ENCODE data around the gene AUNIP.
A peak's percentile ranks its signal among the peaks of the same experiment; 100 is the strongest.

Gene AUNIP

DNA sequence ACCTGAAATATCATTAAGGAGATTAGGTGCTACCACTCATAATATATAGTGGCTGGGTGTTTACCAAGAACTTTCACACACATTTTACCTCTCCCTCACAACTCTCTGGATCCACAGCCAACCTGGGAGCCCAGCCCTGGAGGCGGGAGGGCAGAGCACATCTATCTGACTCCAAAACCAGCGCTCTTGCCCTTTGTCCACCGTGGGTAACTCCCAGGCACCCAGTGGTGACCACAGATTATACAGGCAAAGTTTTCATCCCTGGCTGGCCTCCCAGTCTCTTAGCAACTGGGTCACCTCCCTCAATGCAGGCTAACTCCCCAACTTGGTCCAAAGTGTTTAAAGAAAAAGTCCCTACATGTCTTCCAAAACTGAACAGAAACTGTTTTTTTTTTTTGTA, 13.9 kb upstream of the AUNIP start:
- TF ChIP-seq, protein P1, sequence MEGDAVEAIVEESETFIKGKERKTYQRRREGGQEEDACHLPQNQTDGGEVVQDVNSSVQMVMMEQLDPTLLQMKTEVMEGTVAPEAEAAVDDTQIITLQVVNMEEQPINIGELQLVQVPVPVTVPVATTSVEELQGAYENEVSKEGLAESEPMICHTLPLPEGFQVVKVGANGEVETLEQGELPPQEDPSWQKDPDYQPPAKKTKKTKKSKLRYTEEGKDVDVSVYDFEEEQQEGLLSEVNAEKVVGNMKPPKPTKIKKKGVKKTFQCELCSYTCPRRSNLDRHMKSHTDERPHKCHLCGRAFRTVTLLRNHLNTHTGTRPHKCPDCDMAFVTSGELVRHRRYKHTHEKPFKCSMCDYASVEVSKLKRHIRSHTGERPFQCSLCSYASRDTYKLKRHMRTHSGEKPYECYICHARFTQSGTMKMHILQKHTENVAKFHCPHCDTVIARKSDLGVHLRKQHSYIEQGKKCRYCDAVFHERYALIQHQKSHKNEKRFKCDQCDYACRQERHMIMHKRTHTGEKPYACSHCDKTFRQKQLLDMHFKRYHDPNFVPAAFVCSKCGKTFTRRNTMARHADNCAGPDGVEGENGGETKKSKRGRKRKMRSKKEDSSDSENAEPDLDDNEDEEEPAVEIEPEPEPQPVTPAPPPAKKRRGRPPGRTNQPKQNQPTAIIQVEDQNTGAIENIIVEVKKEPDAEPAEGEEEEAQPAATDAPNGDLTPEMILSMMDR (IDR thresholded peaks at IDR 0.05) = no peak
- H3K27ac Mint-ChIP-seq = no peak overlapping the region
- H3K4me3 Mint-ChIP-seq = no peak overlapping the region
- H3K27me3 Mint-ChIP-seq (ENCODE audit: low read depth, poor library complexity) = peaks cover 13% of the 10 kb centered on the region
- H3K9me3 Mint-ChIP-seq = no peaks in the 10 kb centered on the region
- DNase-seq = no peak
- no peaks in the 10 kb centered on the region for H3K36me3 Mint-ChIP-seq (ENCODE audit: low read depth)
- peaks cover 46% of the 10 kb centered on the region for H3K4me1 Mint-ChIP-seq

DNA sequence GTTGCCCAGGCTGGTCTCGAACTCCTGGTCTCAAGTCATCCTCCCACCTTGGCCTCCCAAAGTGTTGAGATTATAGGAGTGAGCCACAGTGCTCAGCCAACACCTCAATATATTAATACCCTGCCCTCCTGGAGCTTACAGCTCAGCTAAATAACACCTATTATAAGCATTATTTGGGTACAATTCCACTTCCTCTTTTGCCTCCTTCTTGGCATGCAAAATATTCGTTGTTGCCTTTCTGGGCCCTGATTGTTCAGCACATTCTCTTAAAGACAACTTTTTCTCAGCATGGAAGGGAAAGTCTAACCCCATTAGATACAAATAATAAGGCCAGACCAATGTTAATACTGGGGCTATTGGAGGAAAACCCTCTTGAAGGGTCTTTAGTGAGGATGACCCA, 13.5 kb upstream of the AUNIP start:
- Mint-ChIP-seq H3K9me3 (no peaks in the 10 kb centered on the region), H3K4me3 (no peak overlapping the region), H3K4me1 (peaks cover 50% of the 10 kb centered on the region), H3K27ac (no peak overlapping the region), H3K36me3 (ENCODE audit: low read depth) (peaks cover under 1% of the 10 kb centered on the region), H3K27me3 (ENCODE audit: low read depth, poor library complexity) (peaks cover 11% of the 10 kb centered on the region)
- TF ChIP-seq, protein P1 (IDR thresholded peaks at IDR 0.05) = no peak
- no peak for DNase-seq

DNA sequence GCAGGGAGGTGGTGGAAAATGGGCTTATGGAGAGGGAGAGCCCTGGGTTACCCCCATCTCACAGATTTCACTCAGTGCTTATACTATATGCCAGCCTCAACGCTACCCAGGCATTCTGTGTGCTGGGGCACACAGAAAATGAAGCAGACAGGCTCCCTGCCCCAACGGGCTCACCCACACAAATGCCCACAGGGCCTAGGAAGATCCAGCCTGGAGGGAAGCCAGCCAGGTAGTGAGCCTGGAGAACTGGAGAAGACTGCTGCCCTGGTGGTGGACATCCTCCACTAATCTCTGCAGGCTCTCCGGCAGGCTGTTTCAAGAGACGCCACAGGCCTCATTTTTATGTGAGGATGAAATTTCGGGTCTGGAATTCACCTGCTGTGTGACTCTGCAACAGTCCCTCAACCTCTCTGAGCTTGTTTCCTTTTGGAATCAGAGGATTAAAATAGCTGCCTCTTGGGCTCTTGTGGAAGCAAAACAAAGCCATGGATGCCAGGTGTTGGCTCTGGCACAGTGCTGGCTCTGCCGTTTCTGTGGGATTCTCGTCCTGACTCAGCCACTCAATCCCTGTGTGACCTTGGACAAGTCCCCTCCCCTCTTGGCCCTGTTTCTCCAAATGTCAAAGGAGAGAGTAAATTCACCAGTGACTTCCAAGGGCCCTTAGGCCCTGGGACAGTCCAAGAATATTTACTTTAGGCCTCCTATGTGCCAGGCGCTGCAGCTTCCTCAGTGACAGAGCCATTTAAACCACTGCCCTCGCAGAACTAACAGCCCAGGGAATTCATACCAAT, 12.6 kb upstream of the AUNIP start:
- TF ChIP-seq, protein P1 (IDR thresholded peaks at IDR 0.05) = no peak
- Mint-ChIP-seq H3K9me3 (no peaks in the 10 kb centered on the region), H3K36me3 (ENCODE audit: low read depth) (peaks cover 6% of the 10 kb centered on the region), H3K4me1 (peaks cover 55% of the 10 kb centered on the region), H3K27me3 (ENCODE audit: low read depth, poor library complexity) (peaks cover 8% of the 10 kb centered on the region), H3K27ac (no peak overlapping the region), H3K4me3 (no peak overlapping the region)
- no peak for DNase-seq

DNA sequence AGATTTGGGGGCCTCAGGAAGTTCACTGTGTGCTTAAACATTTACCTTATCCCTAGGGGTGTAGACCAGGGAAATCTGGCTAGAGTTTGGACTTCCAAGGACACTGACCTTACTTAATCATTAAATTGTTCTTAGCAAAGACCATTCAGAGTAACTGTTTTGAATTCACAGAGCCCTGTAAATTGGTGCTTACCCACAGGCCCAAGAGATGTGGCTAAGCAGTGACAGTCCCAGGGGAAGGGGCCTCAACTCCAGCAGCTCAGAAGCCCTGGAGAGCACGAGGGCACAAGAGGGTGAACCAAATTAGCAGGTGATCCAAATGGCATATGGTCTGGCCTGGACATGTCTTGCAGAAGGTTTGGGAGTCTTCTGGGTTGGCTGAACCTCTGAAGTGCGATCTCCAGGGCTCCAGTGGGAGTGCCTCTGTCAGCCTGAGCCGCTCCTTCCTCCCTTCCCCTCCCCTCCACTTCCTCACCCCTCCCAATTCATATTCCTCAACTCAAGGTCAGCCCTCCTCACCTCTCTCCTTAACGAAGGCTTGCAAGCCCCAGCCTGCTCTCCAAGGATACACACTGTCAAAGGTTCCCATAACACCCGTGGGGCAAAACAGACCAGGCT, 11.9 kb upstream of the AUNIP start:
- Mint-ChIP-seq H3K27ac (no peak overlapping the region), H3K4me3 (no peak overlapping the region), H3K27me3 (ENCODE audit: low read depth, poor library complexity) (peaks cover 4% of the 10 kb centered on the region), H3K9me3 (no peaks in the 10 kb centered on the region), H3K36me3 (ENCODE audit: low read depth) (peaks cover 8% of the 10 kb centered on the region), H3K4me1 (peaks cover 50% of the 10 kb centered on the region)
- DNase-seq = no peak
- TF ChIP-seq, protein P1 (IDR thresholded peaks at IDR 0.05) = no peak

DNA sequence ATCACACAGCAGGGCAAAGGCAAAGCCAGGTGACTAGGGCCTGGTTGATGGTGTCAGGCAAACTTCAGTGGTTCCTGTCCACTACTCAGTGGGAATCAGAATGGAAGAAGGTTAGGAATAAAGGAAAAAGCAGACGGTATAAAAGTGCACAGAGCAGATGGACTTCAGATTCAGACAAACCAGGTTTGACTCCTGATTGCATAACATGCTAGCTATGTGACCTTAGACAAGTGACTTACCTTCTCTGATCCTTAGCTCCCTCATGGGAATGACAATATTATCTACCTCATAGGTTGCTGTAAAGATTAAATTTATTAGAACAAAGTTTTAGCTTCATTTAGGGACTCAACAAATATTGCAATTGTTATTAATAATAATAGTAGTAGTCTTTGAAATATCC, 11.4 kb upstream of the AUNIP start:
- Mint-ChIP-seq H3K9me3 (no peaks in the 10 kb centered on the region), H3K4me1 (peaks cover 47% of the 10 kb centered on the region), H3K36me3 (ENCODE audit: low read depth) (peaks cover 13% of the 10 kb centered on the region), H3K27me3 (ENCODE audit: low read depth, poor library complexity) (no peaks in the 10 kb centered on the region), H3K27ac (peak overlapping the region; percentile 84), H3K4me3 (no peak overlapping the region)
- TF ChIP-seq, protein P1 (IDR thresholded peaks at IDR 0.05) = no peak
- no peak for DNase-seq

Data from nephron progenitor cell (in vitro differentiated cells).